ENCODE data around the gene SLC34A3.
A peak's percentile ranks its signal among the peaks of the same experiment; 100 is the strongest.

SLC34A3 gene

GRCh38 chr9:137275588-137276472 is 45.1 kb downstream of the SLC34A3 start:
- no peak overlapping the region for H4K8ac ChIP-seq (ENCODE audit: low read depth, low read length)
- no CpG with 5 or more reads among the region's 24 CpGs for WGBS (ENCODE audit: extremely low coverage, insufficient coverage, low lambda C conversion rate)
- no peak for DNase-seq

GRCh38 chr9:137276473-137277328 is 46.0 kb downstream of the SLC34A3 start:
- H3K9ac ChIP-seq (ENCODE audit: low read length): peak overlapping the region; percentile 88
- DNase-seq: peak; percentile 84

More at GRCh38 chr9:137275588-137276472, 45.1 kb downstream of the SLC34A3 start:
- H3K9ac ChIP-seq (ENCODE audit: low read length): peak overlapping the region; percentile 88
- H3K79me2 ChIP-seq (ENCODE audit: control insufficient read depth, insufficient read depth, low read length): no peaks in the 10 kb centered on the region
- H3K27ac ChIP-seq (ENCODE audit: low read depth, low read length): peak overlapping the region; percentile 81
- H3K79me1 ChIP-seq (ENCODE audit: low read length): peaks cover 3% of the 10 kb centered on the region
- no peaks in the 10 kb centered on the region for H3K36me3 ChIP-seq (ENCODE audit: control insufficient read depth, insufficient read depth, low read length)
- peak overlapping the region; percentile 2 for H3K18ac ChIP-seq (ENCODE audit: low read length)
- H4K5ac ChIP-seq (ENCODE audit: low read length): no peak overlapping the region
- H2BK120ac ChIP-seq (ENCODE audit: low read depth, low read length): no peak overlapping the region
- H3K56ac ChIP-seq (ENCODE audit: low read length): peak overlapping the region; percentile 93
- no peak overlapping the region for H3K4me3 ChIP-seq (ENCODE audit: low read length)
- no peak overlapping the region for H3K4ac ChIP-seq (ENCODE audit: low read depth, low read length)
- no peaks in the 10 kb centered on the region for H3K27me3 ChIP-seq (ENCODE audit: insufficient read depth, low read length, poor library complexity)
- H3K4me1 ChIP-seq (ENCODE audit: control insufficient read depth, low read depth, low read length): peaks cover 7% of the 10 kb centered on the region
- no peak overlapping the region for H2BK15ac ChIP-seq (replicated peaks; ENCODE audit: low read depth)
- H3K23ac ChIP-seq (ENCODE audit: low read length): no peak overlapping the region
- no peak overlapping the region for H2BK5ac ChIP-seq (ENCODE audit: low read length)
- no peak overlapping the region for H3K4me2 ChIP-seq (ENCODE audit: low read length)
- no peak overlapping the region for H2AK5ac ChIP-seq (ENCODE audit: low read length)

GRCh38 chr9:137277329-137278041 is 46.8 kb downstream of the SLC34A3 start, which contains the start of gene TOR4A:
TOR4A (plus strand) TSS chr9:137277726; CDS start chr9:137278690, 964 bp downstream.
- H2BK5ac ChIP-seq (ENCODE audit: low read length): peak within 1 kb of the TSS; percentile 58
- no peaks in the 10 kb centered on the region for H3K36me3 ChIP-seq (ENCODE audit: control insufficient read depth, insufficient read depth, low read length)
- peak within 1 kb of the TSS; percentile 65 for H2BK120ac ChIP-seq (ENCODE audit: low read depth, low read length)
- peak within 1 kb of the TSS; percentile 20 for H2BK15ac ChIP-seq (replicated peaks; ENCODE audit: low read depth)
- H3K18ac ChIP-seq (ENCODE audit: low read length): peak within 1 kb of the TSS; percentile 86
- no CpG with 5 or more reads among the region's 25 CpGs for WGBS (ENCODE audit: extremely low coverage, insufficient coverage, low lambda C conversion rate)
- H3K9ac ChIP-seq (ENCODE audit: low read length): peak within 1 kb of the TSS; percentile 88
- H3K4me2 ChIP-seq (ENCODE audit: low read length): peak within 1 kb of the TSS; percentile 74
- H4K5ac ChIP-seq (ENCODE audit: low read length): no peak within 1 kb of the TSS
- peak within 1 kb of the TSS; percentile 92 for H3K4ac ChIP-seq (ENCODE audit: low read depth, low read length)
- peak within 1 kb of the TSS; percentile 81 for H3K27ac ChIP-seq (ENCODE audit: low read depth, low read length)
- H3K4me3 ChIP-seq (ENCODE audit: low read length): peak within 1 kb of the TSS; percentile 51
- no peaks in the 10 kb centered on the region for H3K27me3 ChIP-seq (ENCODE audit: insufficient read depth, low read length, poor library complexity)
- H3K79me1 ChIP-seq (ENCODE audit: low read length): peaks cover 3% of the 10 kb centered on the region
- peaks cover 7% of the 10 kb centered on the region for H3K4me1 ChIP-seq (ENCODE audit: control insufficient read depth, low read depth, low read length)
- H2AK5ac ChIP-seq (ENCODE audit: low read length): no peak within 1 kb of the TSS
- H3K23ac ChIP-seq (ENCODE audit: low read length): peak within 1 kb of the TSS; percentile 66
- H4K8ac ChIP-seq (ENCODE audit: low read depth, low read length): peak within 1 kb of the TSS; percentile 82
- peak; percentile 94 for DNase-seq
- H3K79me2 ChIP-seq (ENCODE audit: control insufficient read depth, insufficient read depth, low read length): no peaks in the 10 kb centered on the region
- peak within 1 kb of the TSS; percentile 93 for H3K56ac ChIP-seq (ENCODE audit: low read length)

More at GRCh38 chr9:137276473-137277328, 46.0 kb downstream of the SLC34A3 start:
- Histone ChIP-seq H3K36me3 (ENCODE audit: control insufficient read depth, insufficient read depth, low read length) (no peaks in the 10 kb centered on the region), H3K18ac (ENCODE audit: low read length) (peak overlapping the region; percentile 65), H3K4ac (ENCODE audit: low read depth, low read length) (peak overlapping the region; percentile 56), H3K79me1 (ENCODE audit: low read length) (peaks cover 3% of the 10 kb centered on the region), H3K79me2 (ENCODE audit: control insufficient read depth, insufficient read depth, low read length) (no peaks in the 10 kb centered on the region), H2BK120ac (ENCODE audit: low read depth, low read length) (no peak overlapping the region), H2BK15ac (replicated peaks; ENCODE audit: low read depth) (no peak overlapping the region), H4K8ac (ENCODE audit: low read depth, low read length) (no peak overlapping the region), H3K4me1 (ENCODE audit: control insufficient read depth, low read depth, low read length) (peaks cover 7% of the 10 kb centered on the region), H3K56ac (ENCODE audit: low read length) (peak overlapping the region; percentile 93), H4K5ac (ENCODE audit: low read length) (no peak overlapping the region), H3K23ac (ENCODE audit: low read length) (peak overlapping the region; percentile 39), H3K27me3 (ENCODE audit: insufficient read depth, low read length, poor library complexity) (no peaks in the 10 kb centered on the region), H2AK5ac (ENCODE audit: low read length) (no peak overlapping the region), H3K4me3 (ENCODE audit: low read length) (no peak overlapping the region), H2BK5ac (ENCODE audit: low read length) (peak overlapping the region; percentile 58), H3K27ac (ENCODE audit: low read depth, low read length) (peak overlapping the region; percentile 81), H3K4me2 (ENCODE audit: low read length) (peak overlapping the region; percentile 5)
- WGBS (ENCODE audit: extremely low coverage, insufficient coverage, low lambda C conversion rate): no CpG with 5 or more reads among the region's 30 CpGs

- no peak for DNase-seq
- peak overlapping the region; percentile 4 for H2BK5ac ChIP-seq (ENCODE audit: low read length)
- H2BK120ac ChIP-seq (ENCODE audit: low read depth, low read length): peak overlapping the region; percentile 65
- H3K36me3 ChIP-seq (ENCODE audit: control insufficient read depth, insufficient read depth, low read length): no peaks in the 10 kb centered on the region
- no peak overlapping the region for H2AK5ac ChIP-seq (ENCODE audit: low read length)
- WGBS (ENCODE audit: extremely low coverage, insufficient coverage, low lambda C conversion rate): no CpG with 5 or more reads among the region's 54 CpGs
- H3K79me1 ChIP-seq (ENCODE audit: low read length): peaks cover 2% of the 10 kb centered on the region
- H3K4me2 ChIP-seq (ENCODE audit: low read length): peak overlapping the region; percentile 74
- H3K56ac ChIP-seq (ENCODE audit: low read length): peak overlapping the region; percentile 93
- H4K5ac ChIP-seq (ENCODE audit: low read length): no peak overlapping the region
- H3K27ac ChIP-seq (ENCODE audit: low read depth, low read length): peak overlapping the region; percentile 81
- peak overlapping the region; percentile 51 for H3K4me3 ChIP-seq (ENCODE audit: low read length)
- peak overlapping the region; percentile 66 for H3K23ac ChIP-seq (ENCODE audit: low read length)
- H3K4me1 ChIP-seq (ENCODE audit: control insufficient read depth, low read depth, low read length): peaks cover 7% of the 10 kb centered on the region
- H3K9ac ChIP-seq (ENCODE audit: low read length): peak overlapping the region; percentile 88
- H3K79me2 ChIP-seq (ENCODE audit: control insufficient read depth, insufficient read depth, low read length): no peaks in the 10 kb centered on the region
- no peaks in the 10 kb centered on the region for H3K27me3 ChIP-seq (ENCODE audit: insufficient read depth, low read length, poor library complexity)
- peak overlapping the region; percentile 20 for H2BK15ac ChIP-seq (replicated peaks; ENCODE audit: low read depth)
- peak overlapping the region; percentile 86 for H3K18ac ChIP-seq (ENCODE audit: low read length)
- peak overlapping the region; percentile 92 for H3K4ac ChIP-seq (ENCODE audit: low read depth, low read length)
- H4K8ac ChIP-seq (ENCODE audit: low read depth, low read length): peak overlapping the region; percentile 82
Observed at GRCh38 chr9:137278061-137278701, 47.5 kb downstream of the SLC34A3 start.

Measured in mesendoderm (in vitro differentiated cells).